Measurements from ENCODE around the gene AKR7A2. TPM values are rescaled to one million over a fixed set of nuclear protein-coding genes. Genes with fewer than 3 reads are reported as not detected.
A peak's percentile ranks its signal among the peaks of the same experiment; 100 is the strongest.
"Not testable (repeated sequence)": the region's sequence is repeated elsewhere in the genome, so short reads cannot be mapped to it uniquely, and the experiment has no call there.

AKR7A2 gene
- total and polyA plus RNA-seq, 2 donors = 45.6 to 53.1 TPM

DNA sequence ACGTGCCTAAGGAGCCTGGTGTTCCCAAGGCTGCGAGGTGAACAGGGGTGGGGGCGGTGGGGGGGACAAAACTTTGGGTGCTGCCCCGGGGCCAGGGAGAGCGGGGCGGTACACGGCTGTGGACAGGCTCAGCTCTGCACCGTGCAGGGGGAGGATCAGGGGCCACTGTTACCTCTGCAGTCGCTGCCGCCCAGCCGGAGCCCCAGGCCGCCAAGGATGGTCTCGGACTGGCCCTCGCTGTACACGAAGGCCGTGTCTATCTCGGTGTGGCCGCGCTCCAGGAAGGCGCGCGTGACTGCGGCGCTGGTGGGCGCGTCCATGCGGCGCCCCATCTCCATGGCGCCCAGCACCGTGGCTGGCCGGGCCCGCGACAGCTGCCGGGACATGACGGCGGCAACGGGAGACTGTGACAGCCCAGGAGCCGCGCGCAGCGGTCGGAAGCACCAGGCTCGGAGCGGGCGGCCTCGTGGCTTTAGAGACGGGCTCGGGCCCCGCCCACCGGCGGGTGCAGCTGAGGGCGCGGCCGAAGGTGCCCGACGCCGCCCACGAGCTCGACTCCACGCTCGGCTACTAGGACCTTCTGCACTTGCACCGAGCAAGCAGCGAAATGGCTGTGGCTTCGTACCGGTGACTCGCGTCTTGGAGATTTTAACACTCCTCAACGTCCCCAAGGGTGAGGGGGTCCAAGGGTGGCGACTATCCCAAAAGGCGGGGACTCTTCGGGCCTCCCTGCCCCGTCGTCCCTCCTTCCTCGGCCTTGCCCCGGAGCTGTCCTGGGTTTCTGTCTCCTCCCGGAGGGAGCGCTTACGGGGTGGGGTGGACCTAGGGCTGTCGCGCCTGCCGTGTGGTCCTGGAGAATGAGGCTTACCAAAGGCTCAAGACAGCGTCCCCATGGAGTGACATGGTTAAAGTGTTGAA lies 23.4 kb downstream of the AKR7A2 start, which contains the start of gene AKR7A3:
Gene AKR7A3, minus strand, starts transcription at position 447 of the 918 bp plus-strand sequence. Its CDS starts 61 bp downstream, at position 386.
- not testable (repeated sequence) for H3K27ac ChIP-seq (ENCODE audit: low read depth); H3K36me3 ChIP-seq (ENCODE audit: insufficient read depth); H3K4me1 ChIP-seq (ENCODE audit: insufficient read depth); DNase-seq (ENCODE audit: extremely low spot score)
- WGBS = 13% methylated on average over 74 of the region's 82 CpGs
- H3K4me3 ChIP-seq (ENCODE audit: low read depth, low read length) = peak within 1 kb of the TSS; percentile 25

DNA sequence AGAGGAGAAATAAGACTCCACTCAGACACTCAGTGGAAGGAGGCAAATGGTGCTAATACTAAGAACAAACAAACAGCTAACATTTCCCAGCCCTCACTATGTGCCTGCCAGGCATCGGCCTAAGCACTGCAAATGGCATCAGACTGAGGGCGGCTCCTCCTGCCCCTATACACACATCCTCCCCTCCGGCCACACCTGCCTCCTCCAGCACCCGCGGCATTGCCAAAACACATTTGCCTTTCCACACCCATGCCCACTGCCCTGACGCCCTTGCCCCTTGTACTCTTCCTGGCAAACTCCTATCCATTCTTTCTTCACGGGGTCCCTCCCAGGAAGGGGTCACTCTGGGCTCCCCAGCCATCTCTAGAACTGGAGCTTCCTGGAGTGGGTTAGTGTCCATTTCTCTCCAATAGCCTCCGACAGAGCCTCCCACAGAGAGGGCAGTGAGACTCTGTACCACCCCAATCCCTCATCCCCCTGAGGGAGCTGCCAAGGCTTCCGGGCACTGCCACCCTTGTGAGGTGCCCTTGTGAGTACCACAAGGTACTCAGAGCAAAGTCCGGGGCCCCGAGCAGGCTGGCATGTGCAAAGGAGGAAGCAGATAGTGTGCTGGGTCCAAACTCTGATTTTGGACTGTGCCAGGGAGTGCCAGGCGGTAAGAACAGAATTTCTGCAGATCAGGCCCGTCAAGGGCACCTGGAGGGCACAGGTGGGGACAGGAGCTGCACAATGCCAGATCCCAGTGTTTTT lies 24.3 kb downstream of the AKR7A2 start:
- no peak overlapping the region for H3K4me3 ChIP-seq (ENCODE audit: low read depth, low read length)

DNA sequence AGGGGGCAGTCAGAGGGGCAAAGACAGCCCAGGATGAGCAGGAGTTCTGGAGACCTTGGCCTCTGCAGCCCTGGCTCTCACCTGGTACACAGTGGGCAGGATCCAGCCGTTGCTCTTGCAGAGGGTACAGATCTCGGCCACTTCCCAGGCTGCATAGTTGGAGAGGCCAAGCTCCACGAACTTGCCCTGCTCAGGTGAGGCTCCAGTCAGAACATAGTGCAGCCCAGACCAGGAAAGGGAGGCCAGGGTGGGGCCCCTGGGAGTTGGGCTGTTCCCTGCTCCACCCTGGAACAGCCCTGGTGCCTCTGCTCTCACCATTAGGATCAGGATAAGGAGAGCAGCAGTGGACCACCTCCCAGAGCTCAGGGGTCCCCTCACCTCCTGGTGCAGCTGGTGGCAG lies 26.1 kb downstream of the AKR7A2 start:
- DNase-seq (ENCODE audit: extremely low spot score); H3K36me3 ChIP-seq (ENCODE audit: insufficient read depth); H3K4me1 ChIP-seq (ENCODE audit: insufficient read depth); H3K4me3 ChIP-seq (ENCODE audit: low read depth, low read length); H3K27ac ChIP-seq (ENCODE audit: low read depth): not testable (repeated sequence)
- WGBS = 90% methylated on average over 3 of the region's 3 CpGs

More for the DNA sequence above, 24.3 kb downstream of the AKR7A2 start:
- no peaks in the 10 kb centered on the region for H3K4me1 ChIP-seq (ENCODE audit: insufficient read depth)
- H3K36me3 ChIP-seq (ENCODE audit: insufficient read depth) = no peaks in the 10 kb centered on the region
- no peak for DNase-seq (ENCODE audit: extremely low spot score)
- 97% methylated on average over 13 of the region's 13 CpGs for WGBS
- H3K27ac ChIP-seq (ENCODE audit: low read depth) = no peak overlapping the region

DNA sequence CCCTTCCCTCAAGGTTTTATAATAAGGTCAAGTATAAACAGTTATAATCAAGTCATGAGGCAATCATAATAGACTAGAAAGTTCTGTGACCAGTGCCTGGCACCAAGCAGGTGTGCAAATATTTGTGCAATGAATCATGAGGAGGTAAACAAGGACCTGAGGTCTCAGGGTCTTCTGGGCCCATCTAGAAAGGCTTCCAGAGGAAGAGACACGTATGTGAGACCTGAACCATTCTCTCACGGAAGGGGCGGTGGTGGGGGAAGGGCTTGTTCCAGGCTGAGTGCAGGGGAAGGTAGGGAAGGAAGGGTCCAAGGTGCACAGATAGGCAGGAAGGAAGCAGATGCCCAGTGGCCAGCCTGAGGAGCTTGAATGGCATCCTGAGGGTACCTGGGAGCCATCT lies 26.6 kb downstream of the AKR7A2 start:
- not testable (repeated sequence) for H3K4me3 ChIP-seq (ENCODE audit: low read depth, low read length); H3K4me1 ChIP-seq (ENCODE audit: insufficient read depth); DNase-seq (ENCODE audit: extremely low spot score); H3K27ac ChIP-seq (ENCODE audit: low read depth); H3K36me3 ChIP-seq (ENCODE audit: insufficient read depth)
- WGBS = 85% methylated on average over 3 of the region's 3 CpGs

DNA sequence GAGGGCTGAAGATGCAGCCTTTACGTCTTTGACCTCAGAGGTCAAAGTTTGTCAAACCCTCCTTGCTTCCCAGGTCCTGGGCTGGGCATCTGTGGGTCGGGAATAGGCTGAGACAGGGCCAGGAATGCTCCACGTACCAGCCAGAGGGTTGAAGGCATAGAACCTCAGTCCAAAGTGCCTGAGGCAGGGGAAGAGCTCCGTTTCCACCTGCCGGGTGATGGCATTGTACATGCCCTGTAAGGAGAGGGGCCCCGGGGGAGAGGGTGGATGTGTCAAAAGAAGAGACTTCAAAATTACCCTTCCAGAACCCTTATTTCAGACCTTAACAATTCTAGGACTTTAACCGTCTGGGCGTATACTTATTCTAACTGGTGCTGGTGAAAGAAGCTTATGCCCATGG lies 27.1 kb downstream of the AKR7A2 start:
- WGBS = 91% methylated on average over 8 of the region's 8 CpGs
- Histone ChIP-seq H3K27ac (ENCODE audit: low read depth) (no peak overlapping the region), H3K36me3 (ENCODE audit: insufficient read depth) (no peaks in the 10 kb centered on the region), H3K4me3 (ENCODE audit: low read depth, low read length) (no peak overlapping the region), H3K4me1 (ENCODE audit: insufficient read depth) (no peaks in the 10 kb centered on the region)
- no peak for DNase-seq (ENCODE audit: extremely low spot score)

DNA sequence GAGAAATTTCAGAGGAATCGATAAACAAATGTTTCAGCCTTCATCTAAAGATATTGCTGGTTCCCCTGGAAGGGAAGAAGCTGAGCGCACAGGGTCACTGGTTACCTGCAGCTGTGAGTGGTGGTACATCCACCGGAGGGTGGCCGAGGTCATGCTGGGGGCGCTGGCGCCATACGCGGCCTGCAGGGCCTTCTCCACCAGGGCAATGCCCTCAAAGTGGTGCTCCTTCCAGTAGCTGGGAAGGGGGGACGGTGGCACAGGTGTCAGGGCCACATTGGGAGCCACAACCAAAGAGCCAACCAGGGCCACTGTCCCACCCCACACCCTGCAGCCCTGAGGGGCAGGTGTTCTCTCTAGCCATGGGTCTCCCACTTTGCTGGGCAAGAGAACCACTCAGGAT lies 28.1 kb downstream of the AKR7A2 start:
- Histone ChIP-seq H3K4me1 (ENCODE audit: insufficient read depth) (no peaks in the 10 kb centered on the region), H3K36me3 (ENCODE audit: insufficient read depth) (no peaks in the 10 kb centered on the region), H3K27ac (ENCODE audit: low read depth) (no peak overlapping the region), H3K4me3 (ENCODE audit: low read depth, low read length) (no peak overlapping the region)
- 97% methylated on average over 9 of the region's 9 CpGs for WGBS
- DNase-seq (ENCODE audit: extremely low spot score) = no peak

DNA sequence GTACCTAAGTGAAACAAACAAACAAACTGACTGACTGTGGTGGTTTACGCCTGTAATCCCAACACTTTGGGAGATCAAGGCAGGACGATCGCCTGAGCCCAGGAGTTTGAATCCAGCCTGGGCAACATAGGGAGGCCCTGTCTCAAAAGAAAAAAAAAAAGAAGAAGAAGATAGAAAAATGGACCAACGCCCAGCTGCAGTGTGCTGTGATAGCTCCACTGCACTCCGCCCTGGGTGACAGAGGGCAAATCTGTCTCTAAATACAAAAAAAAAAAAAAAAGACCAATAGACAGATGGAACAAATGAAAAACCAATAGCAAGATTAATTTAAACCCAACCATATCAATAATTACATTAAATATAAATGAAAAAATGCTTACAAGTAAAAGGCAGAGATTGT lies 37.3 kb downstream of the AKR7A2 start:
- Histone ChIP-seq H3K36me3 (ENCODE audit: insufficient read depth) (no peaks in the 10 kb centered on the region), H3K4me1 (ENCODE audit: insufficient read depth) (no peaks in the 10 kb centered on the region), H3K27ac (ENCODE audit: low read depth) (no peak overlapping the region), H3K4me3 (ENCODE audit: low read depth, low read length) (no peak overlapping the region)
- WGBS = 95% methylated on average over 5 of the region's 5 CpGs
- no peak for DNase-seq (ENCODE audit: extremely low spot score)

DNA sequence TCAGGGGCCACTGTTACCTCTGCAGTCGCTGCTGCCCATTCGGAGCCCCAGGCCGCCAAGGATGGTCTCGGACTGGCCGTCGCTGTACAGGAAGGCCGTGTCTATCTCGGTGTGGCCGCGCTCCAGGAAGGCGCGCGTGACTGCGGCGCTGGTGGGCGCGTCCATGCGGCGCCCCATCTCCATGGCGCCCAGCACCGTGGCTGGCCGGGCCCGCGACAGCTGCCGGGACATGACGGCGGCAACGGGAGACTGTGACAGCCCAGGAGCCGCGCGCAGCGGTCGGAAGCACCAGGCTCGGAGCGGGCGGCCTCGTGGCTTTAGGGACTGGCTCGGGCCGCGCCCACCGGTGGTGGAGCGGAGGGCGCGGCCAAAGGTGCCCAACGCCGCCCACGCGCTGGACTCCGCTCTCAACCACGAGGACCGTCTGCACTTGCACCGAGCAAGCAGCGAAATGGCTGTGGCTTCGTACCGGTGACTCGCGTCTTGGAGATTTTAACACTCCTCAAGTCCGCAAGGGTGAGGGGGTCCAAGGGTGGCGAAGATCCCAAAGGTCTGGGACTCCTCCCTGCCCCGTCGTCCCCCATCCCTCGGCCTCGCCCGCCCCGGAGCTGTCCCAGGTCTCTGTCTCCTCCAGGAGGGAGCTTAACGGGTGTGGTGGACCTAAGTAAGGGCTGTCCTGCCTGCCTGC lies 38.0 kb downstream of the AKR7A2 start:
- H3K36me3 ChIP-seq (ENCODE audit: insufficient read depth); H3K4me1 ChIP-seq (ENCODE audit: insufficient read depth); H3K27ac ChIP-seq (ENCODE audit: low read depth); DNase-seq (ENCODE audit: extremely low spot score); H3K4me3 ChIP-seq (ENCODE audit: low read depth, low read length): not testable (repeated sequence)
- 14% methylated on average over 53 of the region's 66 CpGs for WGBS

DNA sequence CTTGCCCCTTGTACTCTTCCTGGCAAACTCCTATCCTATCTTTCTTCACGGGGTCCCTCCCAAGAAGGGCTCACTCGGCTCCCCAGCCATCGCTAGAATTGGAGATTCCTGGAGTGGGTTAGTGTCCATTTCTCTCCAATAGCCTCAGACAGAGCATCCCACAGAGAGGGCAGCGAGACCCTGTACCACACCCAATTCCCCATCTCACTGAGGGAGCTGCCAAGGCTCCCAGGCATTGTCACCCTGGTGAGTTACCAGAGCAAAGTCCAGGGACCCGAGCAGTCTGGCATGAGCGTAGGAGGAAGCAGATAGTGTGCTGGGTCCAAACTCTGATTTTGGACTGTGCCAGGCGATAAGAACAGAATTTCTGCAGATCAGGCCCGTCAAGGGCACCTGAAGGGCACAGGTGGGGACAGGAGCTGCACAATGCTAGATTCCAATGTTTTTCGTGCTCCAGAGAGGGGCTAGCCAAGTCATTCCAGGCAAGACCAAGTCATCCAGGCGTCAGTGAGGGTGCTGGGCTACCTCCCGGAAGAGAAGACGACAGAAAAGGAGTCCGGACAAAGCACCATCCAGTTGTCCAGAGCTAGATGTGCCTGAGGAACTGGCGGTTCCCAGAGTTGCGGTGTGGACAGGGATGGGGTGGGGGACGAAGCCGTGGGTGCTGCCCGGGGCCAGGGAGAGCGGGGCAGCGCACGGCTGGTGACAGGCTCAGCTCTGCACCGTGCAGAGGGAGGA lies 38.7 kb downstream of the AKR7A2 start:
- H3K4me3 ChIP-seq (ENCODE audit: low read depth, low read length) = no peak overlapping the region
- no peaks in the 10 kb centered on the region for H3K4me1 ChIP-seq (ENCODE audit: insufficient read depth)
- H3K27ac ChIP-seq (ENCODE audit: low read depth) = no peak overlapping the region
- no peaks in the 10 kb centered on the region for H3K36me3 ChIP-seq (ENCODE audit: insufficient read depth)
- 88% methylated on average over 22 of the region's 22 CpGs for WGBS
- no peak for DNase-seq (ENCODE audit: extremely low spot score)

DNA sequence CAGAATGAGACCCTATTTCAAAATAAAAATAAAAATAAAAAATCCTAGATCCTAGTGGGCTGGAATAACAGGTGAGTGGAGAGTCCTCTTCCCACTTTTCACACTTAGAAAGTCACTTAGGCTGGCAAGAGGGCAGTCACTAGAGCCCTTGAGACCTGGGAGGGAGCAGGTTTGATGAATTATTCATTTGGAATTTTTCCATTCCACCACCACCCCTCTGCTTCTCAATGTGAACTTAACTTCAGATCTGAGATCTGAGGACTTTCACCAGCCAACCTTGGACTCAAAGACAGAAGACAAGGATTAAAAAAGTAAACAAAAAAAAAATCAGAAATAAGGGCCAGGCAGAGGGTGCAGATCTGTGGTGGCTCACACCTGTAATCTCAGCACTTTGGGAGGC lies 39.9 kb downstream of the AKR7A2 start:
- H3K4me1 ChIP-seq (ENCODE audit: insufficient read depth) = no peaks in the 10 kb centered on the region
- H3K4me3 ChIP-seq (ENCODE audit: low read depth, low read length) = no peak overlapping the region
- no peak overlapping the region for H3K27ac ChIP-seq (ENCODE audit: low read depth)
- no peak for DNase-seq (ENCODE audit: extremely low spot score)
- H3K36me3 ChIP-seq (ENCODE audit: insufficient read depth) = no peaks in the 10 kb centered on the region

DNA sequence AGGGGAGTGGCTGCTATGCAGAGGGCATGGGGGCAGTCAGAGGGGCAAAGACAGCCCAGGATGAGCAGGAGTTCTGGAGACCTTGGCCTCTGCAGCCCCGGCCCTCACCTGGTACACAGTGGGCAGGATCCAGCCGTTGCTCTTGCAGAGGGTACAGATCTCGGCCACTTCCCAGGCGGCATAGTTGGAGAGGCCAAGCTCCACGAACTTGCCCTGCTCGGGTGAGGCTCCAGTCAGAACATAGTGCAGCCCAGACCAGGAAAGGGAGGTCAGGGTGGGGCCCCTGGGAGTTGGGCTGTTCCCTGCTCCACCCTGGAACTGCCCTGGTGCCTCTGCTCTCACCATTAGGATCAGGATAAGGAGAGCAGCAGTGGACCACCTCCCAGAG lies 41.6 kb downstream of the AKR7A2 start:
- not testable (repeated sequence) for H3K27ac ChIP-seq (ENCODE audit: low read depth); DNase-seq (ENCODE audit: extremely low spot score)

DNA sequence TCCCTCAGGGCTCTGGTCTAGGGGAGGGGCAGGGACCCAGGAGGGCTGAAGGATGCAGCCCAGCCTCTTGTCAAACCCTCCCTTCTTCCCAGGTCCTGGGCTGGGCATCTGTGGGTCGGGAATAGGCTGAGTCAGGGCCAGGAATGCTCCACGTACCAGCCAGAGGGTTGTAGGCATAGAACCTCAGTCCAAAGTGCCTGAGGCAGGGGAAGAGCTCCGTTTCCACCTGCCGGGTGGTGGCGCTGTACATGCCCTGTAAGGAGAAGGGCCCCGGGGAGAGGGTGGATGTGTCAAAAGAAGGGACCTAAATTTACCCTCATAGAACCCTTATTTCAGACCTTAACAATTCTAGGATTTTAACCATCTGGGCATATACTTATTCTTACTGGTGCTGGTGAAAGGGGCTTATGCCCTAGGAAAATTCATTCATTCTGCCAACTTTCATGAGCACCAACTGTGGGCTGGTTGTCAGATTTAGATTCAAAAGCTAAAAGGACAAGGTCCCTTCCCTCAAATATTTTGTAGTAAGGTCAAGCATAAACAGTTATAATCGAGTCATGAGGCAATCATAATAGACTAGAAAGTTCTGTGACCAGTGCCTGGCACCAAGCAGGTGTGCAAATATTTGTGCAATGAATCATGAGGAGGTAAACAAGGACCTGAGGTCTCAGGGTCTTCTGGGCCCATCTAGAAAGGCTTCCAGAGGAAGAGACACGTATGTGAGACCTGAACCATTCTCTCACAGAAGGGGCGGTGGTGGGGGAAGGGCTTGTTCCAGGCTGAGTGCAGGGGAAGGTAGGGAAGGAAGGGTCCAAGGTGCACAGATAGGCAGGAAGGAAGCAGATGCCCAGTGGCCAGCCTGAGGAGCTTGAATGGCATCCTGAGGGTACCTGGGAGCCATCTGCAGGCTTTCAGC lies 42.3 kb downstream of the AKR7A2 start:
- not testable (repeated sequence) for DNase-seq (ENCODE audit: extremely low spot score); H3K4me1 ChIP-seq (ENCODE audit: insufficient read depth); H3K36me3 ChIP-seq (ENCODE audit: insufficient read depth); H3K27ac ChIP-seq (ENCODE audit: low read depth); H3K4me3 ChIP-seq (ENCODE audit: low read depth, low read length)
- 68% methylated on average over 9 of the region's 9 CpGs for WGBS

More for the DNA sequence above, 41.6 kb downstream of the AKR7A2 start:
- not testable (repeated sequence) for H3K36me3 ChIP-seq (ENCODE audit: insufficient read depth); H3K4me3 ChIP-seq (ENCODE audit: low read depth, low read length); H3K4me1 ChIP-seq (ENCODE audit: insufficient read depth)
- WGBS = 93% methylated on average over 6 of the region's 6 CpGs

Measured in urinary bladder (tissue), 4 donors.